ENCODE measurements around the gene CD99L2.

DNA sequence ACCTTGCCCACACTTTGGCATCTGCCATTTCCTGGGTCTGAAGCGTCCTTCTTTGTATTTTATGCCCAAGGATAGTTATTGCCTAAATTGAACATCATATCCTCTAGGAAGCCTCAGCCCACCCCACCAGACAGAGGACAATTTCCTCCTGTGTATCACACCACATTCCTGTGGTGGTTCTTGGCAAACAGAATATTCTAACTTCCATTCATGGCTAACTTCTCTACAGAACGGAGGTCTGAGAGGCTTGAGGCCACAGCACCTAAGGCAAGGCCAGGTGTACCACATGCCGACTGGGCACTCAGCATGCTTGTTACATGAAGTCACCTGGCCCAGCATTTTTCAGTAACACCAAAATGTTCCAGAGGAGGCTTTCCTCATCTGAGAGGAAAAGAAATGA, 42.4 kb downstream of the CD99L2 start:
- TF ChIP-seq, protein P1, sequence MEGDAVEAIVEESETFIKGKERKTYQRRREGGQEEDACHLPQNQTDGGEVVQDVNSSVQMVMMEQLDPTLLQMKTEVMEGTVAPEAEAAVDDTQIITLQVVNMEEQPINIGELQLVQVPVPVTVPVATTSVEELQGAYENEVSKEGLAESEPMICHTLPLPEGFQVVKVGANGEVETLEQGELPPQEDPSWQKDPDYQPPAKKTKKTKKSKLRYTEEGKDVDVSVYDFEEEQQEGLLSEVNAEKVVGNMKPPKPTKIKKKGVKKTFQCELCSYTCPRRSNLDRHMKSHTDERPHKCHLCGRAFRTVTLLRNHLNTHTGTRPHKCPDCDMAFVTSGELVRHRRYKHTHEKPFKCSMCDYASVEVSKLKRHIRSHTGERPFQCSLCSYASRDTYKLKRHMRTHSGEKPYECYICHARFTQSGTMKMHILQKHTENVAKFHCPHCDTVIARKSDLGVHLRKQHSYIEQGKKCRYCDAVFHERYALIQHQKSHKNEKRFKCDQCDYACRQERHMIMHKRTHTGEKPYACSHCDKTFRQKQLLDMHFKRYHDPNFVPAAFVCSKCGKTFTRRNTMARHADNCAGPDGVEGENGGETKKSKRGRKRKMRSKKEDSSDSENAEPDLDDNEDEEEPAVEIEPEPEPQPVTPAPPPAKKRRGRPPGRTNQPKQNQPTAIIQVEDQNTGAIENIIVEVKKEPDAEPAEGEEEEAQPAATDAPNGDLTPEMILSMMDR (IDR thresholded peaks at IDR 0.05 in 4 of 5, conservative IDR thresholded peaks at IDR 0.05 in 1 of 5): no peak
- TF ChIP-seq POLR2A (IDR thresholded peaks at IDR 0.05): no peak
